Choroid plexus epithelial cell (primary cell): Measurements from ENCODE around the gene BCL2L13.

Experiments used
- DNase-seq: peaks from one replicate; pipeline ENCODE4 v3.0.0-alpha.2; 2010; ENCODE audit warnings: low read depth
- H3K4me3 ChIP-seq: 2 replicates; pipeline ENCODE4 v1.5.1; 2011; ENCODE audit warnings: low read depth, mild to moderate bottlenecking, control low read depth, low read length, moderate library complexity
- TF ChIP-seq, protein P1 (sequence below): conservative IDR thresholded peaks from 2 replicates; pipeline ENCODE4 v1.5.1; 2011; ENCODE audit warnings: low read depth, mild to moderate bottlenecking, control low read depth, inconsistent platforms, low read length, moderate library complexity

The BCL2L13 gene

DNA sequence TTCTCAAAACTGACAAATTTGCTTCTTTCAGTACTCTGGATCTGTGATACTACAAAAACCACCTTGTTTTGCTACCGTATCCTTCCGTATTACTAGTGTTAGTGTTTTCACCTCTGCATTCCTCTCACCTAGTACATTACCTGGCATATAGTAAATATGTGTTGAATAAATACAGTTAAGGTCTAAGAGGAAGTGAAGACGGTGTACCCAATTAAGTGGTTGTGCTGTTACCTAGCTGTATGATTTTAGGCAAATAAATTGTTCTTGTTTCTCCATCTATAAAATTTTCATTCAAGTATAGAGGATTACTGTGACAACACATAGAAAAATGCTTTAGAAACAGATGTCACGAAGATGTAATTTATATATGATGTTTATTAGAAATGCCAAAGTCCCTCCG is 8.9 kb downstream of the BCL2L13 start:
- no peak overlapping the region for H3K4me3 ChIP-seq
- no peak for DNase-seq
- TF ChIP-seq, protein P1, sequence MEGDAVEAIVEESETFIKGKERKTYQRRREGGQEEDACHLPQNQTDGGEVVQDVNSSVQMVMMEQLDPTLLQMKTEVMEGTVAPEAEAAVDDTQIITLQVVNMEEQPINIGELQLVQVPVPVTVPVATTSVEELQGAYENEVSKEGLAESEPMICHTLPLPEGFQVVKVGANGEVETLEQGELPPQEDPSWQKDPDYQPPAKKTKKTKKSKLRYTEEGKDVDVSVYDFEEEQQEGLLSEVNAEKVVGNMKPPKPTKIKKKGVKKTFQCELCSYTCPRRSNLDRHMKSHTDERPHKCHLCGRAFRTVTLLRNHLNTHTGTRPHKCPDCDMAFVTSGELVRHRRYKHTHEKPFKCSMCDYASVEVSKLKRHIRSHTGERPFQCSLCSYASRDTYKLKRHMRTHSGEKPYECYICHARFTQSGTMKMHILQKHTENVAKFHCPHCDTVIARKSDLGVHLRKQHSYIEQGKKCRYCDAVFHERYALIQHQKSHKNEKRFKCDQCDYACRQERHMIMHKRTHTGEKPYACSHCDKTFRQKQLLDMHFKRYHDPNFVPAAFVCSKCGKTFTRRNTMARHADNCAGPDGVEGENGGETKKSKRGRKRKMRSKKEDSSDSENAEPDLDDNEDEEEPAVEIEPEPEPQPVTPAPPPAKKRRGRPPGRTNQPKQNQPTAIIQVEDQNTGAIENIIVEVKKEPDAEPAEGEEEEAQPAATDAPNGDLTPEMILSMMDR, result no peak

DNA sequence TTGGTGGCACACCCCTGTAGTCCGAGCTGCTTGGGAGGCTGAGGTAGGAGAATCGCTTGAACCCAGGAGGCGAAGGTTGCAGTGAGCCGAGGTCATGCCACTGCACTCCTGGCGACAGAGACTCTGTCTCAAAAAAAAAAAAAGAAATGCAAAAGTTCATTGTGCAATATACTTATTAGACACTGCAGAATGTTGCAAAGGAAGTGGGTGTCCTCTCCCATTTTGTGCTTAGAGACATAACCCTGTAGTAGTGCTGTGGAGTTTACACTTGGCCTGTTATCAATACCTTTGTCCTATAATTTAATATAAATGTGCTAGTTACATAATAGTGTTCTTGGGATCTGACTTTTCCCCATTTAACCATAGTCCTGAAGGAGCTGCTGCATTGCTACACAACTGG is 9.4 kb downstream of the BCL2L13 start:
- TF ChIP-seq, protein P1, result no peak
- H3K4me3 ChIP-seq, result no peak overlapping the region
- peak; percentile 32 for DNase-seq

DNA sequence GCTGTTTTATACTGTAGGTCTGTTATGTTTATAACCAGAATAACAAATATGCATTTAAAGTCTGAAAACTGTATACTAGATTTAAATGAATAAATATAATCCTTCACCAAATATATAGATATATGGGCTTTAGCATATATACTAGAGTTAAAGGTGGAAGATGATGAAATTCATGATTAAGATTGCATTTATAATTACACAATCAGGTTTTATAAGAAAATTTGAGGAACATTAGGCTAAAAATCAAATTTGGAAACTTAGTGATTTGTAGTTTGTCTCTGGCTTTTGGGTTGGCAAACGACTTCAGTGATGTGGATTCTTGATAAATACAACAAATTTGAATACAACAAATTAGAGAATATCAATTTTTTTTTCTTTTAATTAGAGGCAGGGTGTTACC is 10.0 kb downstream of the BCL2L13 start:
- H3K4me3 ChIP-seq, result no peak overlapping the region
- TF ChIP-seq, protein P1, result no peak
- no peak for DNase-seq

DNA sequence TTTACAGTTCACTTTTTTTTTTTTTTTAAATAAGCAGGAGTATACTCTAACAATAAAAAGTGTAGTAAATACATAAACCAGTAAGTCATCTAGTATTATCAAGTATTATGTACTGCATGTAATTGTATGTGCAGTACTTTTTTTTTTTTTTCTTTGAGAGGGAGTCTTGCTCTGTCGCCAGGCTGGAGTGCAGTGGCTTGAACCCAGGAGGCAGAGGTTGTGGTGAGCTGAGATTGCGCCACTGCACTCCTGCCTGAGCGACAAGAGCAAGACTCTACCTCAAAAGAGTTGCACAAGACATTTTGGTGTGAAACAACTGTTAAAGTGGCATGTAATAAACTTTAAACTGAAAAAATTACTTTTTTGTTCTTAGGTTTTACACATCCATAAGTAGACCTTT is 16.7 kb downstream of the BCL2L13 start:
- TF ChIP-seq, protein P1, result no peak
- no peak overlapping the region for H3K4me3 ChIP-seq
- DNase-seq, result peak; percentile 36

DNA sequence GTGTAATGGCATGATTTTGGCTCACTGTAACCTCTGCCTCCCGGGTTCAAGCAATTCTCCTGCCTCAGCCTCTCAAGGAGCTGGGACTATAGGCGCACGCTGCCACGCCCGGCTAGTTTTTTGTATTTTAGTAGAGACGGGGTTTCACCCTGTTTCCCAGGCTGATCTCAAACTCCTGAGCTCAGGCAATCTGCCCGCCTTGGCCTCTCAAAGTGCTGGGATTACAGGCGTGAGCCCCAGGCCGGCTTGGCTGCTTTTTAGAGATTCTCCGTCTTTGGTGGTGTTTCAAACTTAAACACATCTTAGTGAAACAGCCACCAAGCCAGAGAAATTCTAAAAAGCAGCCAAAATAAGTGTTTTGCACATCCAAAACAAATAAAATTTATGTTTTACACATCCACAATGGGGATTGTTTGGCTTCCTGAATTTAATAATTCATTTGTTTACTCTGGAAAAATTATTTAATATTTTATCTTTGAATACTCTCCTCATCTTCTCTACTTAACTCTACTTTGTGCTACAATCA is 18.4 kb downstream of the BCL2L13 start:
- TF ChIP-seq, protein P1, result no peak
- H3K4me3 ChIP-seq, result no peak overlapping the region
- DNase-seq, result no peak

DNA sequence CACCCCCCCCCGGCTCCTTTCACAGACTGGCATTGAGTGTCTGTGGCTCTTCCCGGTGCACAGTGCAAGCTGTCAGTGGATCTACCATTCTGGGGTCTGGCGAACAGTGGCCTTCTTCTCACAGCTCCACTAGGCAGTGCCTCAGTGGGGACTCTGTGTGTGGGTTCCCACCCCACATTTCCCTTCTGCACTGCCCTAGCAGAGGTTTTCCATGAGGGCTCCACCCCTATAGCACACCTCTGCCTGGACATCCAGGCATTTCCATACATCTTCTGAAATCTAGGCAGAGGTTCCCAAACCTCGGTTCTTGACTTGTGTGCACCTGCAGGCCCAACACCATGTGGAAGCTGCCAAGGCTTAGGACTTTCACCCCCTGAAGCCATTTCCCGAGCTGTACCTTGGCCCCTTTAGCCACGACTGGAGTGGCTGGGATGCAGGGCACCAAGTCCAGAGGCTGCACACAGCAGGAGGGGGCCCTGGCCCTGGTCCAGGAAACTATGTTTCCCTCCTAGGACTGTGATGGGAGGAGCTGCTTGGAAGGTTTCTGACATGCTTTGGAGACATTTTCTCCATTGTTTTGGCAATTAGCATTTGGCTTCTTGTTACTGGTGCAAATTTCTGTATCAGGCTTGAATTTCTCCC is 26.0 kb downstream of the BCL2L13 start:
- DNase-seq, result peak; percentile 30
- H3K4me3 ChIP-seq, result no peak overlapping the region
- TF ChIP-seq, protein P1, result no peak

DNA sequence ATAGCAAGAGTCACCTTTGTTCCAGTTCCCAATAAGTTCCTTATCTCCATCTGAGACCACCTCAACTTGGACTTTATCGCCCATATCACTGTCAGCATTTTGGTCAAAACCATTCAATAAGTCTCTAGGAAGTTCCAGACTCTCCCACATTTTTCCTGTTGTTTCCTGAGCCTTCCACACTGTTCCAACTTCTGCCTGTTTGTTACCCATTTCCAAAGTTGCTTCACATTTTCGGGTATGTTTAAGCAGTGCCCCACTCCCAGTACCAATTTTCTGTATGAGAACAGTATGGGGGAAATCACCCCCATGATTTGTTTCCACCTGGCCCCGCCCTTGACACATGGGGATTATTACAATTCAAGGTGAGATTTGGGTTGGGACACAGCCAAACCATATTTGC is 26.7 kb downstream of the BCL2L13 start:
- TF ChIP-seq, protein P1, result no peak

More for the DNA sequence above, 26.7 kb downstream of the BCL2L13 start:
- no peak for DNase-seq
- H3K4me3 ChIP-seq, result no peak overlapping the region
